ENCODE measurements around the gene NUDT7.

Gene NUDT7

GRCh38 chr16:77722309-77723107 lies at the start of gene NUDT7:
Gene NUDT7 (plus strand): TSS chr16:77722514. CDS start chr16:77722583, 69 bp downstream.
- peak; percentile 83 to 95 for DNase-seq

DNA sequence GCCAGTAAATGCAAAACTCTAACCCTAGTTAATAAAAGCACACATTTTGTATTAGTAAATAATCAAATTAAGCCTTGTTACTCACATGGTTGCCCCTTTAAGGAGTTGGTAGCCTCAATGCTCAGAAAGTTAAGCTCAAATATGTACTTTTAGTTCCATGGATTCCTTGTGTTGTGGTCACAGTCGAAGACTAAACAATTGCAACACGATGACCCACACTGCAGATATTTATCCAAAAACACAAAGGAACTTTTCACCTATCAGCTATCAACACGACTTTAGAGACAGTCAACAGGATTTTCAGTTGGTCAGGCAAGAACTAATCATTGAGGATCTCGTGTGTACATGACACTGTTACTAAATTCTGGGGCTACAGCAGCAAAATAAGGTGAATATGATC lies 47.4 kb upstream of the NUDT7 start:
- DNase-seq = no peak

GRCh38 chr16:77675464-77676324 lies 46.6 kb upstream of the NUDT7 start:
- DNase-seq = peak; percentile 24 to 29

GRCh38 chr16:77677129-77677528 lies 45.2 kb upstream of the NUDT7 start:
- DNase-seq = no peak

DNA sequence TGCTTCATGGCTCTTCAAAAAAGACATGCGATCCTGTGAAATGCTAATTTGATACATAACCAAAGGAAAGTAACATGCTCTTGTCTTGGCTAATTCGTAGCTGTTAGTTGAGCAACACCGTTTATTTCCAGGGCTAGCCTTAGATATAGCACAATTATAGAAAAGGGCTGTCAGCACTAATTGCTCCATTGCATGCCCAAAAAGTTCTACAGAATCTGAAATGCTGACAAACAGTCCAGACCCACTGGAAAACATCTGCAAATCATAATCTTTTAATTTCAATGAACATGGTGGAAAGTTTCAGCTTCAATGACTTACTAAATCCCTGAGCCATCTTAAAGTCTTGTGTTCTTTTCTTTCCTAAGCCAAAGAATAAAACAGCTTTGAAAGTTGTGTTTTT lies 42.9 kb upstream of the NUDT7 start:
- no peak for DNase-seq

GRCh38 chr16:77679901-77680300 lies 42.4 kb upstream of the NUDT7 start:
- no peak for DNase-seq

- no peak for DNase-seq
Observed at GRCh38 chr16:77680496-77680895, 41.8 kb upstream of the NUDT7 start.

GRCh38 chr16:77682586-77682985 lies 39.7 kb upstream of the NUDT7 start:
- DNase-seq = no peak

DNA sequence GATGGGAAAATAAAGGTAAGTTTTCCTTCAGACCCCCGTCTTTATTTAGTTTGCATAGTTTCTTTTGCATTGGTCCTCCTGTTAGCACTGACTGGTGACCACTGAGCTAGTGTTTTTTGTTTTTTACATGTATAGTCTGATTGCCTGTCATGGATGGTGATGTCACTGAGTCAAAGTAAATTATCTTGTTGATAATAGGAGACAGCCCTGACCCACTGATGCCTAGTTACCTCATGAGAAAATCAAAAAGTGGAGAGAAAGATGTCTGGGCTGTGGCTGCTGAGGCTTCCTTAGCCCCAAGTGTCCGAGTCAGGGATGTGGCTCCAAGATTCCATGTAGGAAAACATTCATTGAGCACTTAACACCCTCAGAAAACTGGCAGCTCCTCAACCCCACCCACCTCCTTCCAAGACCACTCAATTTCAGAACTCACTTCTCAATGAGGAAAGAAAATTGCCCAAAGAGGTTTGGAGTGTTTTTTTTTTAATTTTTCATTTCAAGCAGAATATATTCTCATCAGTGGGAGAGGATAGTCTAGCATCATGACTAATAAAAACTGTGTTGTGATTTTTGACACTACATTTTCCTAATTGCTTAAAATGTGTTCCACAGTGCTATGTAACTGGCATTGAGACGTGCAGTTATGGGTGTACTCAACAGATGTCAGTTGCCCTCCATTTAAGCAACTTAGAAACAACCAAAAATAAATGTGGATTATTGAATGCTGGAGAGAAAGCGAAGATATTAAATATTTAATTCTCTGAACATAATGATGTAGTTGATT lies 38.7 kb upstream of the NUDT7 start:
- no peak for DNase-seq

GRCh38 chr16:77684181-77684526 lies 38.2 kb upstream of the NUDT7 start:
- no peak for DNase-seq

GRCh38 chr16:77686385-77686784 lies 35.9 kb upstream of the NUDT7 start:
- no peak for DNase-seq

DNA sequence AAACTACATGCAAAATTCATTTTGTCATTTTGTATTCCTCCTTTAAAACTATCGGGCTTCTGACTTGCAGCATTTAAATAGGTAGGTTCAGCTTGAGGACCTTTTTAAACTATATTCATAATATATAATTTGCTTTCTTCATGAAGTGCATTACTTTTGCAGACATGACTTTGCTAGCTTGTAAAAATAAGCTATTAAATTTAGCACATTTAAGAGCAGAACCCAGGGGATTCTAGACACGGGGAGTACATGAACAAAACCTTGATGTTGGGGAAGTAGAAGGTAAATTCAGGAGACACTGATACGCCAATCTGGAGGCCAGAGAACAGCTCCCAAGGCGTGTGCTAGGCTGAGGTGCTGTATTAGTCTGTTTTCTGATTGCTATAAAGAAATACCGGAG lies 32.3 kb upstream of the NUDT7 start:
- DNase-seq = no peak

- DNase-seq = no peak
Observed at GRCh38 chr16:77690416-77690815, 31.9 kb upstream of the NUDT7 start.

GRCh38 chr16:77692612-77693011 lies 29.7 kb upstream of the NUDT7 start:
- DNase-seq = no peak

- peak in 1 of 2 experiments; percentile 7 for DNase-seq
Observed at GRCh38 chr16:77696149-77696548, 26.2 kb upstream of the NUDT7 start.

DNA sequence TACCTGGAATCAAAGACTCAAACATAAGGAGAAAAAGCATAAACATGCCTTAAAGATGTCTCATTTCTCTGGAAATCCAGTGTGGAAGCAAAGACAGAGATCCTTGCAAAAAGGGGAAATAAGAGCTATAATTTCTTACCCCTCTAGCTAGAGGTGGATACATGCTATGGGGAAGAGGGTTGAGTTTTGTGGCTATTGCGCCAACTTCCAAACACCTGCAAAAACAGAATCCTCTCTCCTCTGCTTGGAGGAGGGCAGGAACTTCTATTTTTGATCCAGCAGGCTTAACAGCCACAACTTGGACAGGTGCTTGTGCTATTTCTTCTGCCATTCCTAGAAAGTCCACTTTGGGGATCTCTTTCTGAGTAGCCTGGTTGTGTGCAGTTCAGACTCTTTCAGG lies 21.5 kb upstream of the NUDT7 start:
- DNase-seq = no peak

GRCh38 chr16:77705351-77705750 lies 17.0 kb upstream of the NUDT7 start:
- no peak for DNase-seq

DNA sequence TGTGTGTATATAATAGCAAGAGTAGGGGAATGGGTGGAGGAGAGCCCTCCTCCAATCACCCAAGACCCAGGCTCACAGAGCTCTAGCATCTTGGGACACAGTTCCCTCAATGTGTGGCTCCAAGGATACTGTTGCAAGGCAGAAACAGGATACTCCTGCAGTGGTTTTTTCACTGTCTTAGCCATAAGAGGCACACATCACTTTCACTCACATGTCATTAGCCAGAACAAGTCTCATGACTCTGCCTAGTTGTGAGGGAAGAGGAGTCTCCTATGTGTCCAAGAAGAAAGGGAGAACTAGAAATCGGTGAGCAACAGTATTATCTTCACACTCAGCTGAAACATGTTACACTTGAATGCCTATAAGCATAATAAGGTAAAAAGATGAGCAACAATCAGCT lies 11.1 kb upstream of the NUDT7 start:
- no peak for DNase-seq

GRCh38 chr16:77711775-77712174 lies 10.5 kb upstream of the NUDT7 start:
- DNase-seq = no peak

DNA sequence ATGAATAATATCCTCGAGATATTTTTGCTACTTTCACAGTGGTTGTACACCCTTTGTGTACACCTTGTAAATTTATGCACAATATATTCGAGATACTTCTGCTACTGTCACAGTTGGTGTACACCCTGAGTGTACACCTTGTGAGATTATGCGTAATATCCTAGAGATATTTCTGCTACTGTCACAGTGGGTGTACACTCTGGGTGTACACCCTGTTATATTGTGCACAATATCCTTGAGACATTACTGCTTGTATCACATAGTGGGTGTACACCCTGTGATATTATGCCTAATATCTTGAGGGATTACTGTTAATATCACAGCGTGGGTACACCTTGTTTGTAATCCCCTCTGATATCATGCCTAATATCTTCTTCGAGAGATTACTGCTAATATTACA lies 7.2 kb upstream of the NUDT7 start:
- DNase-seq = no peak

DNA sequence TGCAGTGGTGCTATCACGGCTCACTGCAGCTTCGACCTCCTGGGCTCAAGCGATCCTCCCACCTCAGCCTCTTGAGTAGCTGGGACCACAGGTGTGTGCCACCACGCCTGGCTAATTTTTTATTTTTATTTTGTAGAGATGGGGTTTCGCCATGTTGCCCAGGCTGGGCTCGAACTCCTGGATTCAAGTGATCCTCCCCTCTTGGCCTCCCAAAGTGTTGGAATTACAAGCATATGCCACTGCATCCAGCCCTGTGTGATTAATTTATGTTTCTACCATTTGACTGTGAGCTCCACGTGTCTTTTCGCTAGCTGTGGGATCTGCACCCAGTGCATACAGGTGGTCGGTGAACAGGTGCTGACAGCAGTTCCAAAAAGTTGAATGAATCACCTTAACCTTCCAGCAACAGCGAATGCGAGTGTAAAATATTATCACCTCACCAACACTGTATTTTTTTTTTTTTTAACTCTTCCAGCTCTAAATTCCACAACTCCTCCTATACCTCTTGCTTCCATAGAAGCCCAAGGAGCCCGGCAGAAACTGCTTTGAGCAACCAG lies 484 bp upstream of the NUDT7 start:
- DNase-seq = no peak

DNA sequence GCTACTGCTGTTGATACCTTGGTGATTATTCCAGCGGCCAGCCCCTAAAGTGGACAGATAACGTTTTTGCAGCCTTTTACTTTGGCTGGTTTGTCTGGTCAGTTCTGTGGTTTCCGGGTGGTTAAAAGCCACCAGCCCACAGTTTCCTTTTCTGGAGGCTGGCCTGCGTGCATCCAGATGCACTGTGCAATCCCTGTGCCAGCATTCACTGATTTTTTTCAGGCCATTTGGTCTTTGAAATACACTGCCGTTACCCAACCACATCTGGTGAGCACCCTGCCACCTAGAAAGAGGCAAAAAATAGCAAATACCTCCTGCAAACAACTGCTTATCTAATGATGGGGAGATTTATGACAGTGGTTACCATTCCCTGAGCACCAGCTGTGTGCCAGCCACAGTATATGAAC lies 797 bp downstream of the NUDT7 start:
- DNase-seq = no peak

GRCh38 chr16:77724174-77724573 lies 1.9 kb downstream of the NUDT7 start:
- DNase-seq = no peak

Data from NCI-H187 (cell line).